ENCODE measurements around the gene VPS35L.
"Not testable (repeated sequence)": the region's sequence is repeated elsewhere in the genome, so short reads cannot be mapped to it uniquely, and the experiment has no call there.

Gene VPS35L

GRCh38 chr16:19654147-19654546, 98.6 kb downstream of the VPS35L start:
- no peak for DNase-seq (ENCODE audit: low read depth, low spot score)

DNA sequence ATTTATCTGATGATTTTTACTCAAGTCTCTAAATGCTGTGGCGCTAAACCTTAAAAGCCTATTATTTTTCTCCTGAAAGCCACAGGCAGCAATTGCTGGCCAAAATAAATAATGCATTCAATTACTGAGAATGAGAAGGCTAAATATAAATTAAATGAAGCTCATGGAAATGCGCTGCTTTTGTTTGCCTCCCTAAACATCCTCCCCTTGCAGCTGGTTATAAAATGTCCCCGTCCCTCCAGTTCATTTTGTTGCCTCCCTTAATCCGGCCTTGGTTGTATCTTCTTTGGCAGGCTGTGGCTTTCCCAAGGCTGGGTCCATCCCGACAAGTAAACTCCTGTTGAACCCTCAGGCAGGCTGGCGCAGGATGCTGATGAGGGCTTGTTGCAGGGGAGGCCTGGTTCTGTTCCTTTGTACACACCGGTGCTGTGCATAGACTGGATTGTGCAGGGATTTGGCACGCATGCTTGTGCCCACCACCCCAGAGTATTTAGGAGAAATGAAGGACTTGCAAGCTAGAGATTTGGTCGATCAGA, 99.8 kb downstream of the VPS35L start:
- DNase-seq (ENCODE audit: low read depth, low spot score), result peak; percentile 54

DNA sequence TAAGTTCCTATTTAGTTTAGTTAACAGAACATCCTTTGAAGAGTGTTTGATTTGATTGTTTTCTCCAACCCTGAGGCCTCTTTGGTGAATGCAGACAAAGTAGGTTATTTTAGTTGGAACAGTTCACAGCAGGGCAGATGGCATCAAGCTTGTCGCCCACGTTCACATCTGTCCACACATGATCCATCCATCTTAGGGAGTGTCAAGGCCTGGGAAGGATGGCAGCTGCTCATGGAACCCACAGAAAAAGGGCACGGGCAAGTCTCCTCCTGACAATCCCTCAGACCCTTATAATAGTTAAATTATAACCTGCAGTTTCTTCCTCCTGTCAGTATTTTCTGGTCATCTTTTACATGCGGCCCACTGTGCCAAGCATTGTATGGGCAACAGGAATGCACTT, 102.3 kb downstream of the VPS35L start:
- no peak for DNase-seq (ENCODE audit: low read depth, low spot score)

DNA sequence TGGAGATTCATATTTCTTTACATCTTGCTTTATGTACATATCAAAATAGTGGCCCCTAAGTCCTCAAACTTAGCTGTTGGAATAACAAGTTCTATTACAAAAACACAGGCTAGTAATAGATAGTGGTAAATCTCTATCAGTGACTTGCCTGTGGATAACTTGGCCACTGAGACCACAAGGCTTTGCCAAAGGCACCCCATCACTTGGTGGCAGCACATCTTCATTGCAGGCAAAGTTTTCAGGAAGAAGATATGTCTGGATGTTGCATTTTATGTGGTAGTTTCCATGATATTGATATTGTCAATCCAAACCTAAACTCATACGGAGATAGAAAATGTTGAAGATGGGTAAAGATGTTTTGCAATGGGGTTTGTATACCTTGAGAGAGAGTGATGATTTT, 104.1 kb downstream of the VPS35L start:
- DNase-seq (ENCODE audit: low read depth, low spot score), result no peak

GRCh38 chr16:19660432-19660831, 104.9 kb downstream of the VPS35L start:
- DNase-seq (ENCODE audit: low read depth, low spot score), result no peak

DNA sequence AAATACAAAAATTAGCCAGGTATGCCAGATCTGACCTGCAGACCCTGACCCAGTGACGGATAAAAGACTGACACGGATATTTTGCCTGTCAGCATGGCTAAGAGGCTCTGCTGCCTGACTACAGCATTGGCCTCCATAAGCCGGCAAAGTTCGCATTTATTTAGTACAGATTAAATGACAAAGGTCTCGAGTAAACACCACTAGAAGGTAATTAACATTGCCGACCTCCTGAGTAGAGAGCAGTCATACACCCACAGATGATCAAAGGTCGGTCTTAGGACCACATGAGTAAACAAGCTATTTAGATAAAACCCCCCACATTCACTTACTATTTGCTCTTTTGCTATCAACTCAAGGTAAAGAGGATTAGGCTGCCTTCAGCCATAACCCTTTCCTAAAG, 106.8 kb downstream of the VPS35L start:
- DNase-seq (ENCODE audit: low read depth, low spot score), result no peak

- no peak for DNase-seq (ENCODE audit: low read depth, low spot score)
These were observed 108.7 kb downstream of the VPS35L start for GRCh38 chr16:19664166-19664565.

GRCh38 chr16:19665313-19665712, 109.8 kb downstream of the VPS35L start:
- DNase-seq (ENCODE audit: low read depth, low spot score), result not testable (repeated sequence)

GRCh38 chr16:19666477-19666876, 111.0 kb downstream of the VPS35L start:
- DNase-seq (ENCODE audit: low read depth, low spot score), result peak; percentile 59

- peak; percentile 38 for DNase-seq (ENCODE audit: low read depth, low spot score)
These were observed 116.9 kb downstream of the VPS35L start for GRCh38 chr16:19672378-19672777.

- DNase-seq (ENCODE audit: low read depth, low spot score), result no peak
These were observed 119.0 kb downstream of the VPS35L start for GRCh38 chr16:19674485-19674884.

GRCh38 chr16:19677402-19677801, 121.9 kb downstream of the VPS35L start:
- no peak for DNase-seq (ENCODE audit: low read depth, low spot score)

DNA sequence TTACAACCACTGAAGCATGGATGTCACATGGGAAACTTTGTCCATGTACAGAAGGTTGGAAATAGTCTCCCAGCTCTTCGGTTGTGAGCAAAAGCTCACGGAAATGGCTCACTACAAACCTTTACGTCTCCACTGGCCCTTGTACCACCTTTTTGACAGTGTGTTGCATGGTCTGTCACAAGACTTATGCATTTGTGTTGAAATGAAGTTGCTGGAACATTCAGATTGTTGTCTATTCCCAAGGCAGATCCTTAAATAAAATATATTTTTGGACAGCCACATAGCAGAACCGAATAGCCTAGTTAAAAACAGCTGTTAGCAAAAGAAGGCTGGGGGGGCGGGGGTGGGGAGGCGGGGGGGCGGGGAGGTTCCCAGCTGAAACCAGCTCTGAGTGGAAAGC, 123.3 kb downstream of the VPS35L start:
- DNase-seq (ENCODE audit: low read depth, low spot score), result no peak

DNA sequence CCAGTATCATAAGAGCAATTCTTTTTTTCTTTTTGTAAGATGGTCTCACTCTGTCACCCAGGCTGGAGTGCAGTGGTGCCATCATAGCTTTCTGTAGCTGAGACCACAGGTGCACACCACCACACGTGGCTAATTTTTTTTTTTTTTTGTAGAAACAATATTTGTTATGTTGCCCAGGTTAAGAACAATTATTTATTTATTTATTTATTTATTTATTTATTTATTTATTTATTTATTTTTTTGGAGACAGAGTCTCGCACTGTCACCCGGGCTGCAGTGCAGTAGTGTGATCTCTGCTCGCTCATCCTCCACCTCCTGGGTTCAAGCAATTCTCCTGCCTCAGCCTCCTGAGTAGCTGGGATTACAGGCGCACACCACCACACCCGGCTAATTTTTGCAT, 123.8 kb downstream of the VPS35L start:
- not testable (repeated sequence) for DNase-seq (ENCODE audit: low read depth, low spot score)

DNA sequence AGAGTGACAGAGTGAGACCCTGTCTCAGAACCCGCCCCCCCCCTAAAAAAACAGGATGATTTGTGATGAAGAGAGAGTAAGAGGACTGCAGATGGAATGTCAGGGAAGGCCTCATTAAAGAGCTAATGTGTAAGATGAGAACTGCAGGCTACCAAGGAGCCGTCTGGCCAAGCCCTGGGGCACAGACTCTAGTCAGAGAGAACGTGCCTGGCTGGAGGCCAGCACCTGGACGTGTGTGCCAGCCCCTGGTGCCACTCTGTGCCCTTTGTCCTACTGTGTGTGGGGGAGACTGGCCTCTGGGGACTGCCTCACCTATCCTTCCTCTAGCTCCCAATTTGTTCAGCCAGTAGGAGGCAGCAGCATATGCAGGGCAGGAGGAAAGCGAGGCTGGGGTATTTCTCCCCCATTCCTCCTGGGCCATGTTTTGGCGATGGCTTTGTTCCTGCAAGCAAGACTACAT, 125.4 kb downstream of the VPS35L start:
- DNase-seq (ENCODE audit: low read depth, low spot score), result no peak

DNA sequence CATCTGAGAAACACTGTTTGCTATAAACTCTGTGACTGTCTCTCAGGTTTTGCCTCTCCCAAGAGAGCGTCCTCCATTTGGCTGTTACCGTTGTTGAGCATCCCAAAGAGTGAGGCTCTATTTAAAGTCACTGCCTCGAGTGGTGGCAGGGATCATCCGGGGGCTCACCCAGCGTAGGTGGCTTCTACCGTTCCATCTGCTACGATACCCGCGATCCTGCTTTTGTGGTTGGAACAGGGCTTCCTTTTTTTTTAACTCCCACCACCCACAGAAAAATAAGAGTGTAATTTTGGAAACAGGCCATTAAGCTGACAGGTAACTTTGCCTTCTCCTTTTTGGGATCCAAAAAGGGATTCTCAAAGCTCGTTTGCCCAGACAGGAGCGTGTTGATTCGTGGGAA, 126.1 kb downstream of the VPS35L start:
- DNase-seq (ENCODE audit: low read depth, low spot score), result no peak

DNA sequence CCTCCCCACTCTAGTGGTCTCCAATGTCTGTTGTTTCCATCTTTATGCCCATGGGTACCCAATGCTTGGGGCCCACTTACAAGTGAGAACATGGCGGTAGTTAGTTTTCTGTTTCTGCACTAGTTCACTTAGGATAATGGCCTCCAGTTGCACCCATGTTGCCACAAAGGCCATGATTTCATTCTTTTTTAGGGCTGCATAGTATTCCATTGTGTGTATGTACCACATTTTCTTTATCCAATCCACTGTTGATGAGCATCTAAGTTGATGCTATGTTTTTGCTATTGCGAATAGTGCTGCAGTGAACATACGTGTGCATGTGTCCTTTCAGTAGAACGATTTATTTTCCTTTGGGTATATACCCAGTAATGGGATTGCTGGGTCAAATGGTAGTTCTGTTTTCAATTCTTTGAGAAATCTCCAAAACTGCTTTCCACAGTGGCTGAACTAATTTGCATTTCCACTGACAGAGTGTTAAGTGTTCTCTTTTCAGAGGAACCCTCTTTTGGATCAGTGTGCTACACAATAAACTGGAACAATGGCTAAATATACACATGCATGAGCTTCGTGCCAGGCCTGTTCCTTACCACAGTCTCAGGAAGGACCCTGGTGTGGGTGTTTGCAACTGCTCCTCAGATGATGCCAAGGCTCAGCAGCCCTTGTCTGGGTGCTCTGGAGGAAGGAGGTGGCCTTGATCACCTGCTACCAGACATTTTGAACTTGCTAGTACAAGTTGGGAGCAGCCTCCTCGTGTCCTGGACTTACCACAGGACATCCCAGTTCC, 128.1 kb downstream of the VPS35L start:
- DNase-seq (ENCODE audit: low read depth, low spot score), result no peak

DNA sequence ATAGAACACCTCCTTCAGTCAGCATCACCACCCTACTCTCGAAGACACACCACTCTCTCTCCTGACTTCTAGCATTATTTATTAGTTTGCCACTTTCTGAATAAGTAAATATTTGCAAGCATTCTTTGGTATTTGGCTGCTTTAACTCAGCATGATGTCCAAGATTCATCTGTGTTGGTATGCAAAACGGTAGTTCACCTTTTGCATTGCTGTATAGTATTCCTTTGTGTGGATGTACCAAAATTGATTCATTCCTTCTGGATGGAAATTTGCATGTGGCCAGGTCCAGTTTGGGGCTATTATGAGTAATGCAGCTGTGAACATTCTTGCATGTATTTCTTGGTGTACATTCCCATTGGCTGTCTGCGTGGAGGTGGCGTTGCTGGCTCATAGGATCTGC, 129.7 kb downstream of the VPS35L start:
- DNase-seq (ENCODE audit: low read depth, low spot score), result no peak

DNA sequence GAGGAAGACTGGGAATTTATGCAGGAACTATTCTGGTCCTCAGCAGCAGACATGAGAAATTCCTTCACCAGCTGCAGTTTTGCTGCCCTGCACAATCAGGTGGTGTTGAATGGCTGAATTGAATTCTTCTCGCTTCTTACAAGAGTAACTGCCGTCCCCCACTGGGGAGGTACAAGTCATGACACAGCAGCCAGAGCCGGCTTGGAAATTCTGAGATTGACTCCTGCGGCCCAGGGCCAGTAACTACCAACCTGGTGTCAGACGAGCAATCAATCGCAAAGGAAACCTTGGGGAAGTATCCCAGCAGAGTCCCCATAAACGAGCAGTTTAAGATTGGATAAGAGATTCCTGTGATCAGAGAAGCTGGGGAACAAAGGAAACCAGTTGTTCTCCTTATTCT, 131.8 kb downstream of the VPS35L start:
- DNase-seq (ENCODE audit: low read depth, low spot score), result no peak

DNA sequence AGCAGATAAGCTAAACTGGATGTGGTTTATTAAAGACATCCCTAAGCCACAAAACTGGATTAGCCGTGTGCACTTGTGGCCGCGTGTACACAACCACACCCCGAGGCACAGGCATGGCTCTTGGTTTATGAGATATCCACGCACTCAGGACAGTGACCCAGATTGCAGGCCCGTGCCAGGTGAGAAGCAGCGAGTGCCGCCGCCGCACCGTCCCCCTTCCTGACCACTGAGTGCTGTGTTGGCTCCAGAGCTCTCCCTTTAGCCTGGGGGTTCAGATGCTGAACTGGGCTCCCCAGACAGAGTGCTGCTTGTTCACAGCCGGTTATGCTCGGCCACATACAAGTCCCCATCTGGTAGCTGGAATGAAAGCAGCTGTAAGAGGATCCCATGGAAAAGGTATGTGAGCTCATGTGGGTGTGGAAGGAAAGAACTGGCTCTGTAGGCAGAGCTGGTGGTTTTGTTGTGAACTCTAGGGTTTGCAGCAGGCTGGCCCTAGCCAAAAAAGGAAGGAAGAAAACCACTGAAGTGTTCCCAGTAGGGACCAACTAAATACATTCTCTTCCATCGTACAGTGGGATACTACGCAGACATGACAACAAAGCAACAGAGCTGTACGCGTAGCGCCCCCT, 133.0 kb downstream of the VPS35L start:
- no peak for DNase-seq (ENCODE audit: low read depth, low spot score)

DNA sequence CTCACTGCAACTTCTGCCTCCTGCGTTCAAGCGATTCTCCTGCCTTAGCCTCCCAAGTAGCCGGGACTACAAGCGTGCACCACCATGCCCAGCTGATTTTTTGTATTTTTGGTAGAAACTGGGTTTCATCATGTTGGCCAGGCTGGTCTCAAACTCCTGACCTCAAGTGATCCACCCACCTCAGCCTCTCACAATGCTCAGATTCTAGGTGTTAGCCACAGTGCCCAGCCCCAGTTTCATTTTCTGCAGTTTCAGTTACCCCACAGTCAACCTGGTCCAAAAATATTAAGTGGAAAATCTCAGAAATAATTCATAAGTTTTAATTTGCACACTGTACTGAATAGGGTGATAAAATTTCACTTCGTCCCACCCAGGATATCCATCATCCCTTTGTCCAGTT, 133.8 kb downstream of the VPS35L start:
- DNase-seq (ENCODE audit: low read depth, low spot score), result no peak

- no peak for DNase-seq (ENCODE audit: low read depth, low spot score)
These were observed 134.7 kb downstream of the VPS35L start for GRCh38 chr16:19690196-19690595.

GRCh38 chr16:19691161-19691711, 135.7 kb downstream of the VPS35L start:
- no peak for DNase-seq (ENCODE audit: low read depth, low spot score)

Measured in astrocyte of the hippocampus (primary cell).